ENCODE results near the gene TGM4. TPM values are rescaled to one million over a fixed set of nuclear protein-coding genes. Genes with fewer than 3 reads are reported as not detected.

TGM4 gene
- total and polyA plus RNA-seq, 2 donors (not counting 1 experiment from before 2014, with no cell fraction given): not detected

GRCh38 chr3:44915702-44916438 lies 41.5 kb downstream of the TGM4 start:
- 94% methylated on average over 5 of the region's 8 CpGs for WGBS (ENCODE audit: insufficient coverage)
- no peak overlapping the region for H3K9ac ChIP-seq (ENCODE audit: low read length)
- no peaks in the 10 kb centered on the region for H3K79me2 ChIP-seq (ENCODE audit: control insufficient read depth, insufficient read depth, low read length)
- no peaks in the 10 kb centered on the region for H3K4me1 ChIP-seq (ENCODE audit: control insufficient read depth in 2 of 2, insufficient read depth in 2 of 2, low read length in 2 of 2)
- H3K36me3 ChIP-seq (replicated peaks in 1 of 2; ENCODE audit: control extremely low read depth in 1 of 2, control insufficient read depth in 1 of 2, extremely low read depth in 1 of 2, insufficient read depth in 2 of 2, low read length in 1 of 2): peaks cover 0 to 6% of the 10 kb centered on the region in 2 experiments
- no peak overlapping the region for H3K27ac ChIP-seq (ENCODE audit: low read length in 2 of 2)
- TF ChIP-seq EZH2 (IDR thresholded peaks at IDR 0.05; ENCODE audit: borderline replicate concordance, insufficient read depth, low read depth, low read length, poor library complexity, severe bottlenecking): no peak
- TF ChIP-seq, protein P1, sequence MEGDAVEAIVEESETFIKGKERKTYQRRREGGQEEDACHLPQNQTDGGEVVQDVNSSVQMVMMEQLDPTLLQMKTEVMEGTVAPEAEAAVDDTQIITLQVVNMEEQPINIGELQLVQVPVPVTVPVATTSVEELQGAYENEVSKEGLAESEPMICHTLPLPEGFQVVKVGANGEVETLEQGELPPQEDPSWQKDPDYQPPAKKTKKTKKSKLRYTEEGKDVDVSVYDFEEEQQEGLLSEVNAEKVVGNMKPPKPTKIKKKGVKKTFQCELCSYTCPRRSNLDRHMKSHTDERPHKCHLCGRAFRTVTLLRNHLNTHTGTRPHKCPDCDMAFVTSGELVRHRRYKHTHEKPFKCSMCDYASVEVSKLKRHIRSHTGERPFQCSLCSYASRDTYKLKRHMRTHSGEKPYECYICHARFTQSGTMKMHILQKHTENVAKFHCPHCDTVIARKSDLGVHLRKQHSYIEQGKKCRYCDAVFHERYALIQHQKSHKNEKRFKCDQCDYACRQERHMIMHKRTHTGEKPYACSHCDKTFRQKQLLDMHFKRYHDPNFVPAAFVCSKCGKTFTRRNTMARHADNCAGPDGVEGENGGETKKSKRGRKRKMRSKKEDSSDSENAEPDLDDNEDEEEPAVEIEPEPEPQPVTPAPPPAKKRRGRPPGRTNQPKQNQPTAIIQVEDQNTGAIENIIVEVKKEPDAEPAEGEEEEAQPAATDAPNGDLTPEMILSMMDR (IDR thresholded peaks at IDR 0.05): no peak
- H3K4me3 Mint-ChIP-seq: no peak overlapping the region
- H3K9me3 Mint-ChIP-seq (ENCODE audit: insufficient read depth): no peaks in the 10 kb centered on the region
- no peak overlapping the region for H3K4me3 ChIP-seq (ENCODE audit: control extremely low read depth in 1 of 5, extremely low read depth in 1 of 5, insufficient read depth in 1 of 5, low read depth in 2 of 5, low read length in 4 of 5)
- H3K4me1 Mint-ChIP-seq: no peaks in the 10 kb centered on the region
- H4K20me1 ChIP-seq (ENCODE audit: control insufficient read depth, insufficient read depth, low read length, poor library complexity, severe bottlenecking): no peaks in the 10 kb centered on the region
- peaks cover 0 to 2% (median 0%) of the 10 kb centered on the region in 4 experiments for H3K27me3 ChIP-seq (replicated peaks in 1 of 4; ENCODE audit: control extremely low read depth in 1 of 4, control insufficient read depth in 3 of 4, insufficient read depth in 4 of 4, low read length in 3 of 4)
- peaks cover 8% of the 10 kb centered on the region for H3K27me3 Mint-ChIP-seq
- H2AFZ ChIP-seq (ENCODE audit: insufficient read depth, low read depth, low read length, poor library complexity, severe bottlenecking): no peak overlapping the region
- intact Hi-C loops (cut with micrococcal nuclease): no loop called here
- ATAC-seq (ENCODE audit: low read depth) (no peak), DNase-seq (no peak)
- ChIA-PET CTCF (interaction anchor here (1.3 to 6.8 kb wide), 4 partner anchors 8 to 592 kb away, joined by 4 to 70 read pairs (median 22); no protein-coding TSS in a partner anchor), POLR2A (no interaction called here)
- H3K27ac Mint-ChIP-seq: no peak overlapping the region
- no peaks in the 10 kb centered on the region for H3K9me3 ChIP-seq (ENCODE audit: control extremely low read depth in 1 of 3, control insufficient read depth in 2 of 3, insufficient read depth in 1 of 3, low read length in 2 of 3)
- H3K4me2 ChIP-seq (replicated peaks; ENCODE audit: low read depth, low read length, poor library complexity, severe bottlenecking): no peak overlapping the region

DNA sequence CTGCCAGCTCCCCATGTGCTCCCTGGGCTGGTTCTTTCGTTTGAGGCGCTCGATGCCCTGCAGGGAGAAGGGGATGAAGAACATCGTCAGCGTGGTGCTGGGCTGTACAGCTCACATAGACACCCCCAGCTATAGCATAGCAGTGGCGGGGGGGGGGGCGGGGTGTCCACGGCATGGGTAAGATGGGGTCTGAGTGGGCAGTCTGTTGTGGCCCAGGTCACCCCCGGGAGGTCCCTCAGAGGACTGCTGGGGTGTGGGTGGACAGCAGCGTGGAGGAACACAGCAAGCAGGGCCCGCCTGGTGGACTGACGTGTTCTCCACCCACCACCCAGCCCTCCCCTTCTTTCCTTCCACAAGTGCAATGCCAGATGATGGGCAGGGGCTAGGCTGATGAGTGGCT lies 43.7 kb downstream of the TGM4 start:
- CTCF ChIA-PET: interaction anchor here (6.8 kb wide), 1 partner anchor 385 kb away, joined by 70 read pairs; no protein-coding TSS in a partner anchor
- Histone ChIP-seq H3K4me2 (replicated peaks; ENCODE audit: low read depth, low read length, poor library complexity, severe bottlenecking) (no peak overlapping the region), H4K20me1 (ENCODE audit: control insufficient read depth, insufficient read depth, low read length, poor library complexity, severe bottlenecking) (no peaks in the 10 kb centered on the region), H3K27me3 (replicated peaks in 1 of 4; ENCODE audit: control extremely low read depth in 1 of 4, control insufficient read depth in 3 of 4, insufficient read depth in 4 of 4, low read length in 3 of 4) (no peaks in the 10 kb centered on the region), H2AFZ (ENCODE audit: insufficient read depth, low read depth, low read length, poor library complexity, severe bottlenecking) (no peak overlapping the region), H3K36me3 (replicated peaks in 1 of 2; ENCODE audit: control extremely low read depth in 1 of 2, control insufficient read depth in 1 of 2, extremely low read depth in 1 of 2, insufficient read depth in 2 of 2, low read length in 1 of 2) (peaks cover 0 to 17% of the 10 kb centered on the region in 2 experiments), H3K9ac (ENCODE audit: low read length) (no peak overlapping the region), H3K4me3 (ENCODE audit: control extremely low read depth in 1 of 5, extremely low read depth in 1 of 5, insufficient read depth in 1 of 5, low read depth in 2 of 5, low read length in 4 of 5) (no peak overlapping the region), H3K27ac (ENCODE audit: low read length in 2 of 2) (no peak overlapping the region), H3K4me1 (ENCODE audit: control insufficient read depth in 2 of 2, insufficient read depth in 2 of 2, low read length in 2 of 2) (no peaks in the 10 kb centered on the region), H3K79me2 (ENCODE audit: control insufficient read depth, insufficient read depth, low read length) (no peaks in the 10 kb centered on the region), H3K9me3 (ENCODE audit: control extremely low read depth in 1 of 3, control insufficient read depth in 2 of 3, insufficient read depth in 1 of 3, low read length in 2 of 3) (no peaks in the 10 kb centered on the region)
- TF ChIP-seq, protein P1 (IDR thresholded peaks at IDR 0.05): no peak
- TF ChIP-seq EZH2 (IDR thresholded peaks at IDR 0.05; ENCODE audit: borderline replicate concordance, insufficient read depth, low read depth, low read length, poor library complexity, severe bottlenecking): no peak
- Mint-ChIP-seq H3K9me3 (ENCODE audit: insufficient read depth) (no peaks in the 10 kb centered on the region), H3K4me3 (no peak overlapping the region), H3K27me3 (no peaks in the 10 kb centered on the region), H3K27ac (no peak overlapping the region), H3K4me1 (no peaks in the 10 kb centered on the region)
- WGBS (ENCODE audit: insufficient coverage): no CpG with 5 or more reads among the region's 12 CpGs
- DNase-seq (no peak), ATAC-seq (ENCODE audit: low read depth) (no peak)
- intact Hi-C loops (cut with micrococcal nuclease): no loop called here
- POLR2A ChIA-PET: no interaction called here
